G401.6 (cell line): Measurements from ENCODE around the gene PTPRM.

Experiments used
- FAIRE-seq: peaks from 2 replicates; lab custom pipeline; 2012; peaks lifted over from hg19 to GRCh38; lab: Jason Lieb, UNC

The PTPRM gene

DNA sequence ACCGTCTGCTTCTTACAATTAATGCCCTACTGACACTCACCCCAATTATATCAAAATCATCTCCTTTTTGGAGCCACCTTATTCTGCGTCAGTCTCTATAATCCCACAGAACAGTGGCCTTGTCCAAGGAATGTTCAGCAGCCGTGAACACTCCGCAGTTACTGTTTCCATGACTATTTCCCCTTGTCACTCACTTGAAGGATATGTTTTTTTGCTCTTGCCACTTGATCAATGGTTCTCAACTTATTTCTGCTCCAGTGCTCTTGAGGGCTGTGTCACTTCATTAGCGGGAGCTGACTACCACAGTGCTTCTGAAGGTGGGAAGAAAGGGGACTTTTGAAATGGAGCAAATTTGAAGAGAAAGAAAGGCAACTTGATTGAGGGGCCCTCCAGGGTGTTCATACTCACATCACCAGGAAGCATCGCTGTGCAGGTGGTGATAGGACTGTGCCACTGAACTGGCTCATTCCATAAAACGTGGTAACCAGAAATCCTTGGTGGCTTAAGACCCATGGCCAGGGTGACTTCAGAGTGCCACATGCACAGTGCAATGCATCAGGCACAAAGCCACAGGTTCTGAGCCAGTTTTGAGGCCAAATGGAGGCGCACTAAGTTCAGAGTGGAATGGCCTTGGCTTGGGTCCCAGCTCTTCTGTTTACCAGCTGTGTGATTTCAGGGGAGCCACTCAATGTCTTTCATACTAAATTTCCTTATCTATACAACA, 721.5 kb downstream of the PTPRM start:
- no peak for FAIRE-seq

DNA sequence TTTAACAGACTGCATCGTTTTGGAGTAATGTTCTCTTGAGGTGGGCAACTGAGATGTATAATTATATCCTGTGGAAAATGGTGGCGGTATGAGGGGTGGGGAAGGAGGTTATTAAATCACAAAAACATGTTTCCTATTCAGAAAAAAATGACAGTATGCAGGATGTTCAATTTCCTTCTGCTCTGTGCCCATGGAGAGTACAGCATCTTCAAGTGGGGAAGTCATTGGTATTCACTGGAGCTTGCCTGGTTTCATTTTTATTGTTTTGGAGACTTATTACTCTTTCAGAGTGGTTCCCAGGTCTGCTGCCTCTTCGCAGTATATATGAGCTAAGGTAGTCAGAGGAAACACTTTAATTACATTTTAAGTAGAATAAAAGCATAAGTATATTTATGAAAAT, 723.3 kb downstream of the PTPRM start:
- no peak for FAIRE-seq

DNA sequence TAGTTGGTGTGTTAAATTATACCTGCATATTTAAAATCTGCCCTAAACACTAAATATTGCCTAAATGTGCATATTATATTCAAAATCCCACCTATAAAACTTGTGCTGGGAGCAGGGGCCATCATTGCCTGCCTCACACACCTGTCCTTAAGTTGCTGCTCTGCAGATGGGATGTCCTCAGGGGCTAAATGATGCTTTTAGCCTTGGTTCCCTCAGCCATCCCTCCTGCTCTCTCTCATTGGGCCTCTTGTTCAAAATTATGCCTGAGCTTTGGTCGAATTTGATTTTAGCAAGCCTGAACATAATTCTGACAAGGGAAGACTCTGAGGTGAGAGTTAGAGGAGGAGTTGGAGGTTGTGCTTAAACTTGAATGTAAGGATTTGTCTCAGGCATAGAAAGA, 723.8 kb downstream of the PTPRM start:
- FAIRE-seq = no peak

DNA sequence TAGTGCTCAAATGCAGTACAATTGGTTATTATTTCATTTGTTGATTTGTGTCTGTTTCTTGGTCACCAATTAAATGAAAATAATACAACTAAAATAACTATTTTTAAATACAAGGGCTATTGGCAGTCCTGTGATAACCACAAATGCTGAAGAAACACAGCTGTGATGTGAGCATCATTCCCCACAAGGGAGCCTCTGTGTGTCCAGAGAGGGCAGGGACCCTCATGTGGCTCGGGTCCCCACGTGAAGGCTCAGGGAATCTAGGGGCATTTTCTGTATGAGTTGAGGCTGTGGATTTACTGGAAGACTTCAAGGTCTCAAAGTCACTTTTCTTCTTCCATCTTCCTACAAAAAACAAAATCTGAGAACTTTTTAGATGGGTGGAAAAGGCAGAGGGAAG, 726.1 kb downstream of the PTPRM start:
- FAIRE-seq = no peak

DNA sequence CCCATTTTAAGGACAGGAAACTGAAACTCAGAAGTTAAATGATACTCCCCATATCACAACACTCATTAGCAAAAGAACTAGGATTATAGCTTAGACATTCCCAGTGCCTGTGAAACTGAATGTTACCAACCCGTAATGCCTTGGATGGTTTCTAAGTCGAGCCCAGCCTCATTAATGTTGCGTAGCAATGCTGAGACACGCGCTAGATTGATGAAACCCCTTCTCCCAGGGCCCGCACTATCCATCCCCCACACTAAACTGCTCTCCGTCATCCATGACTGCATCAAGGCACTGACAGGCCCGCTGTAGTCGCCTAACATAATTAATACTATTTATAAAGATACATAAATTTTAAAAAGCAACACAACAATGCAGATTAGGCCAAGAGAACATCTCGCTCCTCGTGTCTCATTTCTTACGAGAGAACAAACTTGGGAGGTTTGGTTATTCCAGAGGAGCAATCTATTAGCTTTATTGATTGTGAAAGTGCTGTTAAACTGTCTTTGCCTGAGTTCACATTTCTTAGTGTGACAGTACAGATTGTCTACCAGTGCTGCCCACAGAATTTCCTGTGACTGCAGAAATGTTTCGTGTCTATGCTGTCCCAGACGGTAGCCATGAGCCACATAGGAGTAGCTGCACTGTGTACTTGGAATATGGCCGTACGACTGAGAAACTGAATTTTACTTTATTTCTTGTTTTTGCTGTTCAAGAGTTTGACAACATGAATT, 729.9 kb downstream of the PTPRM start:
- no peak for FAIRE-seq

DNA sequence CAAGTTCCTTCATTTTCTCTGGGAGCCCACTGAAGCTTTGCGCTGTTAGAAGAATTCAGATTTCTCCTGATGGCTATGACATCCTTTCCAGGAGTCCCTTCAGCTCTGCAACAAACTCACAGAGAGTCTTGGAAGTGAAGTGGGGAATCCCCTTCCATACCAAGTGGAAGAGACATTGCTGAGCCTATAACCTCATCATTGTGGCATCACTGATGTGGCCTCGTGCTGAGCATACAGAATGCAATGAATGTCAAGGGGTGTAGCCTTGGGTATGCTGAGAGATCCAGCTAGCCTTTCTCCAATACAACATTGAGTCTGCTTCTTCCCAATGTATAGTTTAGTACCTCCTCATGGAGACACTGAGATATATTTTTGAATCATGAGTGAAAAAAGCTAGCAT, 731.1 kb downstream of the PTPRM start:
- FAIRE-seq = no peak

DNA sequence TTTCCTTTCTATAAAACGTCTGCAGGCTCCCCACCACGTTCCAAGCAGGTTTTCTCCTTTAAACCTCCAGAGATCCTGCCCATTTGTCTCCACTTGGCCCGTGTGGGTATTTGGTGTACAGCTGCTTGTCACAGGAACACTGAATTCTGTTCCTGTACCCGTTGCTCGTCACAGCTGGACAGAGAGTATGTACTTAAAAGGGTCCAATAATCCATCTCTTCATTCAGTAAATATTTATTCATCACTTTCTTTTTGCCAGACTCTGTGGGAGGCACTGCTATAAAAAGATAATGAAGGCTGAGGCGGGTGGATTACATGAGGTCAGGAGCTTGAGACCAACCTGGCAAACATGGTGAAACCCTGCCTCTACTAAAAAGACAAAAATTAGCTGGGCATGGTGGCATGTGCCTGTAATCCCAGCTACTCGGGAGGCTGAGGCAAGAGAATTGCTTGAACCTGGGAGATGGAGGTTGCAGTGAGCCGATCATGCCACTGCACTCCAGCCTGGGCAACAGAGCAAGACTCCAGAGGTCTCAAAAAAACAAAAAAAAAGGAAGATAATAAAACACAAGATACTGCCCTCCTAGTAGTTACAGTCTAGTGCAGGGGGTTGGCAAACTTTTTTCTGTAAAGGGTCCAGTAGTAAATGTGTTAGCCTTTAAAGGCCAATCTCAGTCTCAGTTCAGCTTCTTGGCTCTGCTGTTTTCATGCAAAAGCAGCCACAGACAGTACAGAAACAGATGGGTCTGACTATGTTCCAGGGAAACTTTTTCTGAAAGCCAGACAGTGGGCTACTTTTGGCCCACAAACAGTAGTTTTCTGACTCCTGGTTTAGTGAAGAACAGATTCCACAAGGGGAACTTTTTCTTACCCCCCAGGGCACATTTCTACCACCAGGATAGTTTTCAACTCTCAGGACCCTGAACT, 732.2 kb downstream of the PTPRM start:
- no peak for FAIRE-seq

DNA sequence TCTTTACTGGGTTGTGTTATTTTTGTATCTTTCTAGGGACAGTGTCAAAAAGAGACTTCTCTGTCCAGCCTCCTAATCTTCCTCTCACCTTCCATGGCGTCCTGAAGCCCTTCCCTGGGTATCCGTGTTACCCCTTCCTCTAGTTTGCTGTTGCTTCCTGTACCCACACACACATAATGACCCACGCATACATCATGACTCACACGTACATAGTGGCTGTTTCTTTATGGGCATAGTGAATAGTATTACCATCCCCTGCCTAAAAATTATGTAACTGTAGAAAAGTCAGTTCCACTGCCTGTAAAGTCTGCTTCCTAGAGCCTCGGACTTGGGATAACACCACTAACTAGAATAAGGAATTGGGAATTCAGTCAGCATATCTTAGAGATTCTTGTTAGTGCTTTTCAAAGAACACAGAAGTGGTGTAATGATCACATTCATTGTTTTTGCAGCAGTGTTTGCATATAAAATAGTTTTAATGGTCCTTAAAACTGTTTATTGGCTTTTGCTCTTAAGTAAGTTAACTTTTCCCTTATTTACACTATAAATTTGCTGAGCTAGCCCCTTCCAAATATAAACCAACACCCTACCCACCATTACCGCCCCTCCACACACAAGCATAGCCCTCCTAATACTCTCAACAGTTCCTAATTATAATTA, 733.8 kb downstream of the PTPRM start:
- FAIRE-seq = no peak

DNA sequence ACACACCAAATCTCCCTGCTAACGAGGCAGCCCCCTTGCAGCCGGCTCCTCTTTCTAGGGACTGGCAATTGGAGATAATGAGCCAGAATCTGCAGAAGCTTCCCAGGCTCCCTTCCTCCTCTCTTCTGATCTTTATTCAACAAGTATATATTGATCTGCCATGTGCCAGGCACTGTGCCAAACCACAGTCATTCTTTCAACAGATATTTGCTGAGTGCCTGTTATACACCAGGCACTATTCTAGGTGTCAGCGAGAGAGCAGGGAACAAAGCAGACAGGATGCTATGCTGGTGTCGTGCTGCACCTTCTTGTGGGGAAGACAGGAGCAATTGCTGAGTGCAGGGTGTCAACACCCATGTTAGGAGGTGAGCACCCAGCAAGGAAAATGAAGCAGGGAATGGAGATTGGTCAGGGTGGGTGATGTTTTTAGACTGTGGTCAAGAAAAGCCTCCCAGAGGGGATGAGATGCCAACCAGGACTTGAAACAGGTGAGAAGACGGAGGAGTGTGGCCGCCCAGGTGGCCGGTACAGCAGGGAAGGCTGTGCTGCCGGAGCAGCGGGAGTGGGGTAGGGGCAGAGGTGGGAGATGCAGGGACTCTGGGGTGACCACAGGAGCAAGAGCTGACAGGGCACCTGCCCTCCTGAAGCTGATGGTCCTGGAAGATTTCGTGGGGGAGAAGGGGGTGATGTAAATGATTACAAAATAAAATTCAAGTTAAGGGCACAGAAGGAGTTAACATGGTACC, 734.5 kb downstream of the PTPRM start:
- no peak for FAIRE-seq

DNA sequence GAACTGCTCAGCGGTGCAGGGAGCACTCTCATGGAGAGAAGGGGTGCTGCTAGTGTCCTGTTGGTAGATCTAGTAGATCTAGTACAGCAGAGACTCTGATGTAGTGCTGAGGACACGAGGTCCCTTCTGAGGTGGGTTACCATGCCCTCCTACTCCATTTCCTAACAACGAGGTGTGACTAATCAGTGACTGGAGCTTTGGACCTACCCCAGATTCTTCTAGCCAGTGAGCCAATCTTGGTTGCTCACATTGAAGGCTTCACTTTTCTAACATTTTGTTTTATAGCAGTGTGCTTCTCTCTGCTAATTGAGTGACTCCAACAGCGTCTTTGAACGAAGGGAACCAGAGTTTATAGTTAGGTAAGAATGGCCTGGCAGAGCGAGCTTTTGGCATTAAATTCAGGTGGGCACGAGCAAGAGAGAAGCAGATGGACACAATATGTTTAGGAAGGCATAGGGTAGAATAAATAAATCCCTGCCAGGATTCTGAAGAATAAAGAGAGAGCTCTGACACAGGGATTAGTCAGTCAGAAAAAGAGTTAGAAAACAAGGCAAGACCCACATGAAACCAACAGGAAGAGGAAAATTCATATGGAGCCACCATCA, 736.1 kb downstream of the PTPRM start:
- FAIRE-seq = no peak

DNA sequence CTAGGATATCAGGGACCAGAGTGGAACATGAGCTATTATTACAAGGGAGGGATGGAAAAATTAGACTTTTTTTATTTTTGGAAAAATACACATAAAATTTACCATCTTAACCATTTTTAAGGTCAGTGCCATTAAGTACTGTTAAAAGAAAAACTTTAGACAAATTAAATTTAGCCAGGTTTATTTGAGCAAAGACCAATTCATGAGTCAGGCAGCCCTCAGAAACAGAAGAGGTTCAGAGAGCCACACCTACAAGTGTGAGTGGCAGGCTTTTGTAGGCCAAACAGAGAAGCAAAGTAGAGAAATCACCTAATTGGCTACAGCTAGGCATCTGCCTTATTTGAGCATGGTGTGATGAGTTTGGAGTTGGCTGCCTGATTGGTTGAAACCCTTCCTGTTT, 740.8 kb downstream of the PTPRM start:
- FAIRE-seq = no peak

DNA sequence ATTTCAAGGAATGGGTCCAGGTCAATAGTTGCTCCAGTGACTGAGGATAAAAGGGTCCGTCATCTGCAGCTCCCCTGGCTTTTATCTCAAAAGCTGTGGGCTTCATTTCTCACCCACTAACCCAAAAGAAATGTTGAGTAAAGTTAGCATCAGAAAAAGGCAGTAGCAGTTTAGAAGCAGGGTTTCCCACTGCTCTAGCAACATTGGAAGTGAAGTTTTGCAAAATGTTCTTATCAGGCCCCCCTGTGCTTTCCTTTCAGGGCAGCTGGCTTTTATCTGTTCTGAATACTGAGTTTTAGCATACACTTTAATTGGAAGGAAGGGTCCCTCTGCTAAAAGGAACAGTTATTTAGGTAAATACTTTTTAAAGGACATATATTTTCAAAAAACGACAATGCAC, 745.9 kb downstream of the PTPRM start:
- no peak for FAIRE-seq

DNA sequence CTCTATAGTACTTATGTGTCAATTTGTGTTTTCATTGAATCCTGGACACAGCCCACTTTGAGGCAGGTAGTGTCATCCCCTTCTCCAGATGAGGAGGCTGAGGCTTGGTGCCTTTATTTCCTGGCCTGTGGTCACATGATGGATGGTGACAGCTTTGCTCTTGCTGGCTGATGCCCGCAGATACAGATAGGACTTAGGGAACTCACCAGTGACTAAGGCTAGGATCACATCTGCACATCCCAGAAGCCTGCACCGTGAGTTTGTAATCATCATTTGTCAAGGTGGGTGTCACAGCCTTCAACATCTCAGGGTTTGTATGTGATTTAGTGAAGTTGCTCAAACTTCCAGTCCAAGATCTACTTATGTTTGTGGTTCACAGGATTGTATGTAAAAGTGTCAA, 747.0 kb downstream of the PTPRM start:
- no peak for FAIRE-seq

DNA sequence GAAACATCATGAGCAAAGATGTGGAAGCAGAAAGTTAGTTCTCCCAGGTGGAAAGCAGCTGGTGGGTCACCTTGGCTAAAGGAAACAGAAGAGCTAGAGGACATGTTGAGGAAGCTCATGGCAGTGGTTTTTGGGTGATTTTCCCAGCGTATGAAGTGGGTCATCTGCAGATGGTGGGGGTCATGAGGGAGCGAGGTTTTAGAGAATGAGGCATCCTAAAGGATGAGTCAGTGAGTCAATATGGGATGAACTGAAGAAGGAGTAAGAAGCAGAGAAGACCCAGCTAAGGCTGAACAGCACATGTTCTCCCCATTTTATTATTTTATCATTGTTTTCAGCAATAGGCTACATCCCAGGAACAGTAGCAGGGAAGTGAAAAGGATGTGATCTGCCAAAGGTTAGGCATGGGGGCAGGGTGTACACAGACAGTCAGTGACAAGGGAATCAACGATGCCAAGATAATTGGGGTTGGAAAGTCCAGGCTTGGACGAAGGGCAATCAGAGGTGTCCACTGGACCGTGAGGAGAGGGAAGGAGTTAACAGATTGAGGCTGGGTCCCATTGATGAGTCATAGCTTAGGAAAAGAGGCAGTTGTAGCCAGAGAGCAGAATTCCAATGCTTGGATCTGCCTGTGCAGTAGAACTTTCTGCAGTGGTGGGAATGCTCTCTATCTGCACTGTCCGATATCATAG, 752.8 kb downstream of the PTPRM start:
- no peak for FAIRE-seq

DNA sequence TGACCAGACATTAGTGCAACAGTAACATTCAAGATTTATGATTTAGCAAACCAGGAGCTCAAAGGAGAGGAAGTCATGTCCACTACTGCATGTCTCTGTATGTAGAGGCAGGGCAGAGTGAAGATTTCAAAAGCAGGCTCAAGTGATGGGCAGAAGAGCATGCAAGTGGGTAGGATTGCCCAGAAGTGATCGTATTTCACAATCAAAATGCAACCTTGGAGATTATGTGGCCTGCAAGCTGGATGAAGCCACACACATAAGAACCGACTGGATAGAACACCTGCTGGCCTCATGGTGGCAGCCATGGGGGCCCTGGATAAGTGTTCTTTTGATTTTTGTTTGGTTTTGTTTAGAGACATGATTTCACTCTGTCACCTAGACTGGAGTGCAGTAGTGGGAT, 755.4 kb downstream of the PTPRM start:
- FAIRE-seq = no peak

DNA sequence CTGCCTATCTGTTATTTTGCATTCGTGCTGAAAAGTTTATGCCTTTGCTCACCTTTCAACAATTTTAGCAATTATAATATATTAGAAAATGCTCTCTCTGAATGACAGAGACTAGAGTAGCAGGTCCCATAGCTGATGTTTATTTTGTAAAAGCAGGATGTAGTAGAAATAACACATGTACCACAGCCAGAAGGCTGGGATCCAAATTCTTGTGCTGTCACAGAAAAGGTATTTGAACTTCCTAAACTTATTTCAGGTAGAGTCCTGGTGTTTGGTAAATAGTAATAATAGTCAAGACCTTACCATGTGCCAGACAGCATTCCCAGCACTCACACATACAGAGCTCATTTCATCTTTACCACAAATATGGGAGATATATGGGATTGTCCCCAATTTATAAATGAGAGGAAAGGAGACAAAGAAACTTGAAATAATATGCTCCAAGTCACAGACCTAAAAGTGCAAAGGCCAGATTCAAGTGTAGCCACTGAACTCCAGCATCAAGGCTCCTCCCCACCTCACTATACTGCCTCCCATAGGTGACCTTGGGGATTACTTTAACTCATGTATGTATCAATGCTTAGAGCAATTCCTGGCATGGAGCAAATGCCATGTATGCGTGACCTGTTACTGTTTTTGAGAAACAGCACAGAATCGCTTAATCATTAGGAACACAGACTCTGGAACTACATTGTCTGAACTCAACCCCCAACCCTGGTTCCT, 757.4 kb downstream of the PTPRM start:
- no peak for FAIRE-seq

DNA sequence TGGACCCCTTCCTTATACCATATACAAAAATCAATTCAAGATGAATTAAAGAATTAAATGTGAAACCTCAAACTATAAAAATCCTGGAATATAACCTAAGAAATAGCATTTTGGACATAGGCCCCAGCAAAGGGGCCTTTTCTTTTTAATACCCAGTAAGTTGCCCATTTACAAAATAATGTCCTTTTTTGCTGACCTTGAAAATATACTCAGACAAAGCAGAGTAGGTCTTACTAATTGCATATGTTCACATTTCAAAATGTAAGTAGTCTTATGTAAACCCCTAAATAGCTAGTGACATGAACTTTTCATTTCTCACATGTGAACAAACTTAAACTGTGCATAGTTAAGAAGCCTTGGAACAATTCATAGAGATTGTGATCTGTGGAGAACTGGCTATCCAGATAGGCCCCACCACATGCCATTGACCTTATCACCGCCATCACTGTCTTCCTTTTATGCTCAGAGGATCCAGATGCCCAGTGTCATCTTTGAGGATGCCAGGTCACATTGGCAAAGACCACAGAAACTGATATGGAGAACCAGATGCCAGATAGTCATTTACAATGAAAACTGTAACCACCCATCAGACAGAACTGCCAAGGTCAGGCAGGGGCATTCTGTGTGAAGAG, 759.8 kb downstream of the PTPRM start:
- FAIRE-seq = no peak

DNA sequence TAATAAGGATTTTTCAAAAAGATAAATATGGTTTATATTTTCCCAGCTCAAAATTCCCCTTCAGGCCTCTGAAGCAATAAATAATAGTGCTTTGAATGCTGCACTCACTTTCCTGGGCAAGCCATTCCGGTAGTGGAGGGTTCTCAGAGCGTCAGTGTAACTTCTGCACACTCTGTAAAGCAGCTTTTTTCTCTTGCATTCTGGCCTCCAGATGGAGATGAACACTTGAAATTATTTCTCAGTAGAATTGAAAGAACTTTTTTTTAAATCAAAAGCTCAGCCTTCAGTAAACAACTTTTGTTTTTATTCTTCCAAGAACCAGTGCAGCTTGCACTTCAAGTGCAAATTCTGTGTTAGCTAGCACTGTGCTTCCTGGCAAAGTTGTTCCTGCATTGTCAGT, 761.0 kb downstream of the PTPRM start:
- FAIRE-seq = no peak

DNA sequence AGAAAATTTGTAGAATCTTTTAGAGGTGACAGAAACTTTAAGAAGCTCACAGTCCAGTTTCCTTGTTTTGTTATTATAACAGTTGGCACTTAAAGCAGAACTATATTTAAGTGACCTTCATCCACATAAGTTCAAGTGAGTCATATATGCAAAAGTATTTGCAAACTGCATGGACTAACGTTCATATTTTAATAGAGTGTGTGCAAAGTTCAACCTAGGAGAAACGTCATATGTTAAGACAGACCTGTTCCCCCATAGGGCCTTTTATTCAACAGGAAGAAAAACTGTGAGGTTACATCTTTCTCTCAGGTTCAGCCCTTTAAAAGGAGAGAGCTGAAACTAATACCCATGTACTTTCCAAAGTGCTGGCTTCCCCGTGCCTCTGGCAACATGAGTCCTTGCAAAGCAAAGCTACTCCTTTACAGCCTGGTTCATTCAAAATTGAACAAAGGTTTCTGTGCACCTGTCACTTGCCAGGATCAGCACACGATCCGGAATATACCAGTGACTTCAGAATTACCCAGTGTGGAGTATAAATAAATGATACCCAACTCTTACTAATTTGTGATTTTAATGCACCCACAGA, 762.2 kb downstream of the PTPRM start:
- FAIRE-seq = no peak
